K562 (cell line): ENCODE data around the gene EPOP. TPM values are rescaled to one million over a fixed set of nuclear protein-coding genes. Genes with fewer than 3 reads are reported as not detected.

Experiments
- BACH1 ChIP-seq: fragments of 200-800 bp; sonication (Bioruptor generic); IDR thresholded peaks from 2 replicates; pipeline ENCODE4 v1.6.1; 2016; ENCODE audit warnings: missing genetic modification characterization, missing compliant biosample characterization
- DMBX1 ChIP-seq: fragments of 250-450 bp; sonication (Bioruptor Pico); IDR thresholded peaks from 2 replicates; pipeline ENCODE4 v1.8.0; 2022; ENCODE audit warnings: inconsistent platforms, mild to moderate bottlenecking, moderate library complexity, borderline replicate concordance
- DNMT1 ChIP-seq: fragments of 450-650 bp; IDR thresholded peaks from 2 replicates; pipeline ENCODE4 v1.6.1; 2016; ENCODE audit warnings: antibody characterized with exemption, mild to moderate bottlenecking
- E2F5 ChIP-seq: sonication (generic); formaldehyde crosslinking; IDR thresholded peaks from 2 replicates; pipeline ENCODE4 v1.8.0; 2022; ENCODE audit warnings: mild to moderate bottlenecking, missing genetic modification reagents
- ETV1 ChIP-seq: fragments of 450-650 bp; conservative IDR thresholded peaks from 2 replicates; pipeline ENCODE4 v1.6.1; 2016; ENCODE audit warnings: missing genetic modification characterization, control low read depth, low read depth, missing compliant biosample characterization
- FIP1L1 ChIP-seq: fragments of 200-400 bp; formaldehyde crosslinking; IDR thresholded peaks from 2 replicates; pipeline ENCODE4 v1.6.1; 2018; ENCODE audit warnings: mild to moderate bottlenecking, low read depth, low read length; ENCODE audit not compliant: poor library complexity, severe bottlenecking
- HDAC1 ChIP-seq, 2 experiments: fragments of 450-650 bp; IDR thresholded peaks; 2 replicates each; pipeline ENCODE4 v1.6.1; 2016 to 2017; ENCODE audit warnings: inconsistent platforms in 1 of 2, mild to moderate bottlenecking in 1 of 2, moderate library complexity in 1 of 2
- KDM5B ChIP-seq: fragments of 200-600 bp; sonication (generic); IDR thresholded peaks from 2 replicates; pipeline ENCODE4 v1.6.1; 2012; ENCODE audit warnings: low read depth, mild to moderate bottlenecking, moderate library complexity, low read length, control low read depth, inconsistent platforms; ENCODE audit not compliant: insufficient replicate concordance
- KLF1 ChIP-seq: fragments of 450-650 bp; IDR thresholded peaks from 2 replicates; pipeline ENCODE4 v1.6.1; 2016; ENCODE audit warnings: missing genetic modification characterization, missing compliant biosample characterization
- KLF16 ChIP-seq: IDR thresholded peaks from 2 replicates; pipeline ENCODE4 v1.6.1; 2016; ENCODE audit warnings: antibody characterized with exemption
- RNF2 ChIP-seq: sonication (generic); IDR thresholded peaks from 2 replicates; pipeline ENCODE4 v1.6.1; 2016
- SMARCA4 ChIP-seq: fragments of 450-650 bp; IDR thresholded peaks from 2 replicates; pipeline ENCODE4 v1.6.1; 2016
- SNIP1 ChIP-seq: fragments of 450-650 bp; IDR thresholded peaks from 2 replicates; pipeline ENCODE4 v1.7.1; 2017; ENCODE audit warnings: low read depth, mild to moderate bottlenecking
- SRF ChIP-seq, 2 experiments: fragments of 250-450, 450-650 bp in 1 of 2; sonication (Bioruptor Pico) in 1 of 2; sonication (generic) in 1 of 2; formaldehyde crosslinking; IDR thresholded peaks; 2 replicates each; pipeline versions ENCODE4 v1.5.0 to v1.5.1; 2020 to 2022; ENCODE audit warnings: mild to moderate bottlenecking in 1 of 2, missing genetic modification reagents in 1 of 2
- TCF7L2 ChIP-seq: fragments of 150-350 bp; IDR thresholded peaks from 2 replicates; pipeline ENCODE4 v1.6.1; 2016; ENCODE audit warnings: low read depth, mild to moderate bottlenecking, low read length, moderate library complexity
- ZEB2 ChIP-seq: fragments of 450-650 bp; IDR thresholded peaks from 2 replicates; pipeline ENCODE4 v1.6.1; 2016
- ZNF212 ChIP-seq: fragments of 450-650 bp; formaldehyde crosslinking; IDR thresholded peaks from 2 replicates; pipeline ENCODE4 v1.4.0; 2020; ENCODE audit warnings: mild to moderate bottlenecking
- ZNF23 ChIP-seq: fragments of 250-450 bp; sonication (Bioruptor Pico); IDR thresholded peaks from 2 replicates; pipeline ENCODE4 v1.4.0; 2020; ENCODE audit warnings: mild to moderate bottlenecking
- ZNF561 ChIP-seq: fragments of 450-650 bp; formaldehyde crosslinking; conservative IDR thresholded peaks from 2 replicates; pipeline ENCODE4 v1.4.0; 2020; ENCODE audit warnings: mild to moderate bottlenecking, moderate library complexity
- ZNF696 ChIP-seq: fragments of 250-450 bp; sonication (Bioruptor Pico); conservative IDR thresholded peaks from 2 replicates; pipeline ENCODE4 v1.4.0; 2020; ENCODE audit warnings: mild to moderate bottlenecking, moderate library complexity
- ZNF699 ChIP-seq: fragments of 250-450 bp; sonication (Bioruptor Pico); IDR thresholded peaks from 2 replicates; pipeline ENCODE4 v1.8.0; 2021; ENCODE audit warnings: mild to moderate bottlenecking, moderate library complexity; ENCODE audit not compliant: insufficient replicate concordance
- ZNF707 ChIP-seq: fragments of 250-450 bp; sonication (Bioruptor Pico); conservative IDR thresholded peaks from 2 replicates; pipeline ENCODE4 v1.8.0; 2022; ENCODE audit warnings: inconsistent platforms, mild to moderate bottlenecking, moderate library complexity
- ZNF76 ChIP-seq: fragments of 250-450 bp; sonication (Bioruptor Pico); IDR thresholded peaks from 2 replicates; pipeline ENCODE4 v1.4.0; 2020; ENCODE audit warnings: mild to moderate bottlenecking, moderate library complexity, borderline replicate concordance
- polyA plus RNA-seq, 8 experiments: library from polyadenylated mRNA; depleted of rRNA in 4 of 8; stranded (reverse) in 5 of 8; unstranded in 3 of 8; fragments of >200 nt; fragmentation: Nextera tagmentation in 2 of 8; fragmentation: Illumina TruSeq in 1 of 8; extraction: Ambion mirVana in 2 of 8; extraction: Trizol in 1 of 8; gene quantifications; 2 replicates each; pipeline versions ENCODE4 v1.2.1 to v1.2.3, GENCODE V29; 2011 to 2014; ENCODE audit warnings: inconsistent platforms in 1 of 8, missing spikeins in 1 of 8
- total RNA-seq, 7 experiments: library from RNA; depleted of rRNA in 6 of 7; stranded (reverse); fragments of >200 nt in 6 of 7; fragmentation: Illumina TruSeq in 2 of 7; extraction: Trizol in 2 of 7; gene quantifications; 2 replicates each; pipeline versions ENCODE4 v1.2.1 to v1.2.3, GENCODE V29; 2011 to 2021; ENCODE audit warnings: low replicate concordance in 1 of 7
- TF ChIP-seq, protein P1 (sequence below): fragments of 250-450 bp; sonication (Bioruptor Pico); IDR thresholded peaks from 2 replicates; pipeline ENCODE4 v1.8.0; 2021; ENCODE audit warnings: moderate library complexity, mild to moderate bottlenecking, inconsistent platforms

The EPOP gene
- total and polyA plus RNA-seq, 9 of the 15 experiments (the other 6 are each of a cell fraction or from before 2014, with no cell fraction given), result 0.41 to 10.6 (median 4.6) TPM

GRCh38 chr17:38667099-38667786 is 7.5 kb downstream of the EPOP start (continued):
- TF ChIP-seq, protein P1, sequence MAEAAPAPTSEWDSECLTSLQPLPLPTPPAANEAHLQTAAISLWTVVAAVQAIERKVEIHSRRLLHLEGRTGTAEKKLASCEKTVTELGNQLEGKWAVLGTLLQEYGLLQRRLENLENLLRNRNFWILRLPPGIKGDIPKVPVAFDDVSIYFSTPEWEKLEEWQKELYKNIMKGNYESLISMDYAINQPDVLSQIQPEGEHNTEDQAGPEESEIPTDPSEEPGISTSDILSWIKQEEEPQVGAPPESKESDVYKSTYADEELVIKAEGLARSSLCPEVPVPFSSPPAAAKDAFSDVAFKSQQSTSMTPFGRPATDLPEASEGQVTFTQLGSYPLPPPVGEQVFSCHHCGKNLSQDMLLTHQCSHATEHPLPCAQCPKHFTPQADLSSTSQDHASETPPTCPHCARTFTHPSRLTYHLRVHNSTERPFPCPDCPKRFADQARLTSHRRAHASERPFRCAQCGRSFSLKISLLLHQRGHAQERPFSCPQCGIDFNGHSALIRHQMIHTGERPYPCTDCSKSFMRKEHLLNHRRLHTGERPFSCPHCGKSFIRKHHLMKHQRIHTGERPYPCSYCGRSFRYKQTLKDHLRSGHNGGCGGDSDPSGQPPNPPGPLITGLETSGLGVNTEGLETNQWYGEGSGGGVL (CRISPR knock-in tag), result no peak
- no peak for TF ChIP-seq ZNF561 (CRISPR knock-in tag)
- TF ChIP-seq RNF2, result no peak
- no peak for TF ChIP-seq SMARCA4
- TF ChIP-seq KDM5B, result no peak
- TF ChIP-seq ZEB2, result no peak
- no peak for TF ChIP-seq ZNF696
- no peak for TF ChIP-seq ZNF699 (CRISPR knock-in tag)
- TF ChIP-seq E2F5 (CRISPR knock-in tag), result no peak
- TF ChIP-seq DNMT1, result no peak
- no peak for TF ChIP-seq DMBX1
- no peak for TF ChIP-seq TCF7L2
- TF ChIP-seq ZNF76 (CRISPR knock-in tag), result no peak
- TF ChIP-seq KLF1, result no peak
- no peak for TF ChIP-seq BACH1 (tag)
- TF ChIP-seq FIP1L1, result no peak
- peak in 1 of 2 experiments; percentile 32; a peak in 1 of 4 replicates for TF ChIP-seq SRF (CRISPR knock-in tag; IDR thresholded peaks at IDR 0.05)
- no peak for TF ChIP-seq ZNF707 (CRISPR knock-in tag)
- TF ChIP-seq ZNF212, result no peak
- peak; percentile 13 to 31; a peak in 2 of 4 replicates for TF ChIP-seq HDAC1 (IDR thresholded peaks at IDR 0.05)
- TF ChIP-seq KLF16, result peak; percentile 74
- TF ChIP-seq ZNF23, result no peak
- TF ChIP-seq ETV1, result 0 out of 2 replicates have a peak, but pooled peaks have one; percentile 8
- TF ChIP-seq SNIP1, result no peak
